SJCRH30 (cell line): ENCODE measurements around the gene DCTN1. TPM values are rescaled to one million over a fixed set of nuclear protein-coding genes. Genes with fewer than 3 reads are reported as not detected.
"Not testable (repeated sequence)": the region's sequence is repeated elsewhere in the genome, so short reads cannot be mapped to it uniquely, and the experiment has no call there.

Experiments
- DNase-seq, 2 experiments: peaks; one replicate each; pipeline ENCODE4 v3.0.0-alpha.2; 2015 to 2020
- H3K27ac ChIP-seq: fragments of 250-450 bp; sonication (Bioruptor Pico); 2 replicates; pipeline ENCODE4 v1.5.1; 2020; ENCODE audit warnings: mild to moderate bottlenecking, moderate library complexity
- H3K27me3 ChIP-seq: fragments of 250-450 bp; sonication (Bioruptor Pico); 2 replicates; pipeline ENCODE4 v1.5.1; 2020; ENCODE audit warnings: mild to moderate bottlenecking, moderate library complexity
- H3K36me3 ChIP-seq: fragments of 250-450 bp; sonication (Bioruptor Pico); 2 replicates; pipeline ENCODE4 v1.5.1; 2020; ENCODE audit warnings: mild to moderate bottlenecking, moderate library complexity
- H3K4me1 ChIP-seq: fragments of 250-450 bp; sonication (Bioruptor Pico); 2 replicates; pipeline ENCODE4 v1.5.1; 2020; ENCODE audit warnings: mild to moderate bottlenecking, moderate library complexity
- H3K4me3 ChIP-seq: fragments of 250-450 bp; sonication (Bioruptor Pico); 2 replicates; pipeline ENCODE4 v1.5.1; 2020; ENCODE audit warnings: mild to moderate bottlenecking, moderate library complexity
- H3K9me3 ChIP-seq: fragments of 250-450 bp; sonication (Bioruptor Pico); replicated peaks from 2 replicates; pipeline ENCODE4 v1.5.1; 2020; ENCODE audit warnings: mild to moderate bottlenecking, moderate library complexity
- total RNA-seq: library from RNA; depleted of rRNA; stranded (reverse); fragments of >200 nt; shearing (Covaris generic); gene quantifications from 2 replicates; pipeline ENCODE4 v1.2.3, GENCODE V29; 2014

Gene DCTN1
- total RNA-seq, 1 experiment from 2014 or later = 113 TPM

DNA sequence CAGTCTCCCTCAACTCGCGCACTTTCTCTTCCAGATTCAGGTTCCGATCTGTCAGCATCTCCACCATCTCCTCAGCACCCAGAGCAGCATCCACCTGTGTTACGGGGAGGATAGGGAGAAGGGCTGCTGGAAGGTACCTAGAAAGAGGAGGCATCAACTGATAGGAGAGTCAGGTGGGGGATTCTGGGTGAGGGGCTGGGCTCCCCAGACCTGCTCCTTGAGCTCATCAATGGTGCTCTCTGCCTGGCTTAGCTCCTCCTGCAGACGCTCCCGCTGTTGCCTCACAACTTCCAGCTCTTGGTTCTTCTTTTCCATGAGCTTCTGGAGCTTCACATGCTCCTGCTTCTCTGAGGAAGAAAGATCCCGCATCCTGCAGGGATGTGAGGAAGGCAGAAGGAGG is 10.1 kb downstream of the DCTN1 start:
- H3K36me3 ChIP-seq = peaks cover 47% of the 10 kb centered on the region
- no peaks in the 10 kb centered on the region for H3K4me1 ChIP-seq
- no peaks in the 10 kb centered on the region for H3K27me3 ChIP-seq
- DNase-seq = no peak
- H3K9me3 ChIP-seq = no peaks in the 10 kb centered on the region
- H3K4me3 ChIP-seq = no peak overlapping the region
- H3K27ac ChIP-seq = no peak overlapping the region

DNA sequence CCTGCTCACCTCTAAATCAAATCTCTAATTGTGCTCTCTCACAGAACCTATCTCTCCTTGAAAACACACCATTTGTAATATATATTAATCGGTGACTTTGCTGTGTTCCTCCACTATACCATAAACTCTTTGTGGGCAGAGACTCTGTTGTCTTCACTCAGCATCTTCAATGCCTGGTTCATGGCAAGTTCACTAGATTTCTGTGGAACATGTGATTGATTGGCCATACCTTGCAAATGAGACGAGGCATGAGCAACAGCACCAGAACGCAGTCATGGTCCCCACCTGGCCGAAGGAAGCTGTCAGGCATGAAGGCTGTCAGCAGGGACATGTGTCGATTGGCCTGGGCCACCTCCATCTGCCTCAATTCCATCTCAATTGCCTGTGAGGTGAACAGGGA is 11.6 kb downstream of the DCTN1 start:
- H3K9me3 ChIP-seq = no peaks in the 10 kb centered on the region
- H3K4me1 ChIP-seq = no peaks in the 10 kb centered on the region
- no peak overlapping the region for H3K4me3 ChIP-seq
- DNase-seq = no peak
- H3K36me3 ChIP-seq = peaks cover 59% of the 10 kb centered on the region
- H3K27me3 ChIP-seq = no peaks in the 10 kb centered on the region
- no peak overlapping the region for H3K27ac ChIP-seq

DNA sequence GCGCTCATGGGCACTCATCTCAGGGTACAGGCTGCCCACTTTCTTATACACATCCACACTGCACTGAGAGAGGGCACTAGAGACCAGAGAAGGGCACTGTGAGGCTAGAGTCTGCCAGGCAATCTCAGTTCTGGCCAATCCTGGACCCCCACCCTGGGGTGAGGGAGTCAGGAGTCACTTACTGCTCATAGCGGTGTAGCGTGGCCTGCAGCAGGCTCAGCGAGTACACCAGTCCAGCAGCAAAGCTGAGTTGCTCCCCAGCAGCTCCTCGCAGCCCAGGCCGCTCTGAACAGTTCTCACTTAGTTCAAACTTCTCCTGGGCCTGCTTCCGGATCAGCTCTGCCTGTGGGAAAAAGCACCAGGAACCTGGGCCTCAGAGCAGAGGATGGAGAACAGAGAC is 12.3 kb downstream of the DCTN1 start:
- Histone ChIP-seq H3K9me3 (no peaks in the 10 kb centered on the region), H3K27me3 (no peaks in the 10 kb centered on the region), H3K36me3 (peaks cover 63% of the 10 kb centered on the region), H3K4me1 (no peaks in the 10 kb centered on the region), H3K27ac (no peak overlapping the region), H3K4me3 (no peak overlapping the region)
- DNase-seq = no peak

GRCh38 chr2:74366036-74366435 is 14.1 kb downstream of the DCTN1 start:
- Histone ChIP-seq H3K27ac (no peak overlapping the region), H3K36me3 (peaks cover 69% of the 10 kb centered on the region), H3K4me3 (no peak overlapping the region), H3K9me3 (no peaks in the 10 kb centered on the region), H3K4me1 (no peaks in the 10 kb centered on the region), H3K27me3 (no peaks in the 10 kb centered on the region)
- no peak for DNase-seq

- Histone ChIP-seq H3K9me3 (no peaks in the 10 kb centered on the region), H3K4me1 (no peaks in the 10 kb centered on the region), H3K36me3 (peaks cover 63% of the 10 kb centered on the region), H3K27me3 (no peaks in the 10 kb centered on the region), H3K27ac (no peak overlapping the region), H3K4me3 (no peak overlapping the region)
- no peak for DNase-seq
Measured at GRCh38 chr2:74364533-74365505, 15.3 kb downstream of the DCTN1 start.

- Histone ChIP-seq H3K36me3 (peaks cover 36% of the 10 kb centered on the region), H3K27me3 (no peaks in the 10 kb centered on the region), H3K27ac (no peak overlapping the region), H3K4me3 (no peak overlapping the region), H3K4me1 (no peaks in the 10 kb centered on the region), H3K9me3 (no peaks in the 10 kb centered on the region)
- no peak for DNase-seq
Measured at GRCh38 chr2:74361327-74361726, 18.8 kb downstream of the DCTN1 start.

- Histone ChIP-seq H3K27ac (no peak overlapping the region), H3K9me3 (no peaks in the 10 kb centered on the region), H3K4me3 (no peak overlapping the region), H3K36me3 (peaks cover 10% of the 10 kb centered on the region), H3K4me1 (no peaks in the 10 kb centered on the region), H3K27me3 (no peaks in the 10 kb centered on the region)
- DNase-seq = no peak
Measured at GRCh38 chr2:74357627-74358026, 22.5 kb downstream of the DCTN1 start.

DNA sequence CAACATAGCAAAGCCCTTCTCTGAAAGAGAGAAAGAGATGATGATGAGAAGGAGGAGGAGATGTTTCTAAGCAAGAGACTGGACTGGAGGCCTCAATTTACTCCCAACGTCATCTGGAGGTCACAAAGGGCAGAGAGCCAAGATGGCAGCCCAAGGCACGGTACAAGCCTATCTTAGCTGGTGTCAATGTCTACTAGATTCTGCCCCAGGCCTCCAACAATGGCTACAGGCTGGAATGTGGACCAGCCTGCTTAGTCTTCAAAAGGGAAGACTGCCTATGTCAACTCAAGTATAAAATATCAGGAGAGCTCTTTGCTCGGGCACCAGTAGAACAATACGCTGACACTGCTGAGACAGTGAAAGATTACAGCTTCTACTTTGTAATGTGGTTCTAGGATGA is 30.2 kb downstream of the DCTN1 start:
- H3K4me3 ChIP-seq = no peak overlapping the region
- no peak for DNase-seq
- H3K27me3 ChIP-seq = peaks cover 7% of the 10 kb centered on the region; the same call in 1 of the 2 replicates

DNA sequence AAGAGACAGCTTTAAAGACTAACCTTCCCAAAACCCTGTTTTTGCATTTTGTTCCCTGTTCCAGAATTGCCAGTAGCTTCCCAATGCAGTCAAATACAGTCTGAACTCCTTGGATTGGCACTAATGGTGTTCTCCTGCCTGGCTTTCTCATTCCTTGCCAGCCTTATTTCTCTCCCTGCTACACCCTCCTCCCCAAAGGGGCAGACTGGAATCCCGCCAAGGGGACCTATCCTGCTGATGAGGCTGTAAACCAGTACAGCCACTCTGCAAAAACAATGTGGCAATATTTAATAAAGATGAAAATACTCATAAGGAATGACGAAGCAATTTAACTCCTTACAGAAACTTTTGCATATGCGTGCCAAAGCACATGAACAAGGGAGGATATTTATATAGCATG is 32.4 kb downstream of the DCTN1 start:
- Histone ChIP-seq H3K36me3 (no peaks in the 10 kb centered on the region), H3K4me1 (no peaks in the 10 kb centered on the region), H3K27me3 (peaks cover 7% of the 10 kb centered on the region; the same call in 1 of the 2 replicates), H3K27ac (no peak overlapping the region), H3K9me3 (no peaks in the 10 kb centered on the region), H3K4me3 (no peak overlapping the region)
- DNase-seq = no peak

More for the DNA sequence above, 30.2 kb downstream of the DCTN1 start:
- no peak overlapping the region for H3K27ac ChIP-seq
- no peaks in the 10 kb centered on the region for H3K9me3 ChIP-seq
- H3K4me1 ChIP-seq = no peaks in the 10 kb centered on the region
- no peaks in the 10 kb centered on the region for H3K36me3 ChIP-seq

GRCh38 chr2:74347303-74347702 is 32.8 kb downstream of the DCTN1 start:
- no peaks in the 10 kb centered on the region for H3K9me3 ChIP-seq
- no peak overlapping the region for H3K27ac ChIP-seq
- H3K4me1 ChIP-seq = no peaks in the 10 kb centered on the region
- no peak for DNase-seq
- H3K36me3 ChIP-seq = no peaks in the 10 kb centered on the region
- H3K27me3 ChIP-seq = peaks cover 7% of the 10 kb centered on the region; the same call in 1 of the 2 replicates
- no peak overlapping the region for H3K4me3 ChIP-seq

DNA sequence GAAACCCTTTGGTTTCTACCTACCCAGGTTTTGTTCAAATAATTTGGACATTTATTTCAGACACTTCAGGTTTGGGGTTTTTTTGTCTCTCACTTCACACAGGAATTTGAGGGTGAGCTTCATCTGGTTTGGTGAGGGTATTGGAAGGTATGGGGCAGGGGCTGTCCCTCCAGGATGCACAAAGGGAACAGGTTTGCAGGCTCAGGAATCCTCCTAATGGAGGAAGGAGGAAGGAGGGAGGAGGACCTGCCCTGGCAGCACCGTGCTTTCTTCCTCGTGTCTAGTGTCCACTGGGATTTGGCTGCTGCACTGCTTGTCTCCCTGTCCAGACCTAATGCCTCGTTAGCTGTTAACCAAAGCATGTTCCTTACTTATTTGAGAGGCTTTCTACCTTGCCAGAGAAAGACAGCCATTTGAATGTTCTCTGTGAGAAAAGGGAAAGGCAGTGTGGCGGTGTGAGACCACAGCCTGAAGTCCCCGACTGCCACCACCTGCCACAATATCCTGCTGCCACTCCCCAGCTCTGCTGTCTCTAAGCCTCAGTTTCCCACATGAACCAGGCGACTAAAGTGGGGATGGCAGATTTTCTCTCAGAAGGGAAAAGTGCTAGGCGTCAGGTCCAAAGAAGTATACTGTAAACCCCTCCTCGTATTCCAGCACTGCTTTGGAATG is 34.7 kb downstream of the DCTN1 start:
- H3K4me1 ChIP-seq = no peaks in the 10 kb centered on the region
- no peaks in the 10 kb centered on the region for H3K9me3 ChIP-seq
- H3K36me3 ChIP-seq = no peaks in the 10 kb centered on the region
- H3K27me3 ChIP-seq = peaks cover 7% of the 10 kb centered on the region; the same call in 1 of the 2 replicates
- H3K4me3 ChIP-seq = no peak overlapping the region
- no peak for DNase-seq
- H3K27ac ChIP-seq = no peak overlapping the region

GRCh38 chr2:74343316-74343715 is 36.8 kb downstream of the DCTN1 start, which contains the start of gene SLC4A5:
TSS of gene SLC4A5 (minus strand) at chr2:74343416. CDS start at chr2:74315023, 28,393 bp downstream.
- H3K4me3 ChIP-seq = no peak within 1 kb of the TSS
- H3K27me3 ChIP-seq = peaks cover 7% of the 10 kb centered on the region; the same call in 1 of the 2 replicates
- H3K9me3 ChIP-seq = no peaks in the 10 kb centered on the region
- no peak within 1 kb of the TSS for H3K27ac ChIP-seq
- no peaks in the 10 kb centered on the region for H3K36me3 ChIP-seq
- DNase-seq = no peak
- H3K4me1 ChIP-seq = no peaks in the 10 kb centered on the region

DNA sequence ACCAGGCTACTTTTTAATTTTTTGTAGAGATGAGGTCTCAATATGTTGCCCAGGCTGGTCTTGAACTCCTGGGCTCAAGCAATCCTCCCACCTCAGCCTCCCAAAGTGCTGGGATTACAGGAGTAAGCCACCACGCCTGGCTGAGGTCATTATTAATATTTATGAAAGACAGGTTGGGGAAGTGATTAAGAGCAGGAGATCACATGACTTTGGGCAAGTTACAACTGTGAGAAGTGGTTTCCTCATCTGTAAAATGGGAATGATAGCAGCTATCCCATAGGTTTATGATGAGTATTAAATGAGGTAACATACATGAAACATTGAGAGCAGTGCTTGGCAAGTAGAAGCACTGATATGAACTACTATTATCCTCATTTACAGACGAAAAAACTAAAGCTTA is 43.9 kb downstream of the DCTN1 start:
- not testable (repeated sequence) for H3K27me3 ChIP-seq, H3K9me3 ChIP-seq, DNase-seq, H3K36me3 ChIP-seq, H3K4me1 ChIP-seq, H3K4me3 ChIP-seq, H3K27ac ChIP-seq

GRCh38 chr2:74334931-74335333 is 45.2 kb downstream of the DCTN1 start:
- Histone ChIP-seq H3K27ac (no peak overlapping the region), H3K4me1 (no peaks in the 10 kb centered on the region), H3K4me3 (no peak overlapping the region), H3K36me3 (no peaks in the 10 kb centered on the region), H3K27me3 (no peaks in the 10 kb centered on the region), H3K9me3 (no peaks in the 10 kb centered on the region)
- peak; percentile 70 to 85 for DNase-seq

GRCh38 chr2:74333896-74334586 is 46.1 kb downstream of the DCTN1 start:
- no peak overlapping the region for H3K4me3 ChIP-seq
- no peaks in the 10 kb centered on the region for H3K9me3 ChIP-seq
- H3K36me3 ChIP-seq = no peaks in the 10 kb centered on the region
- H3K4me1 ChIP-seq = no peaks in the 10 kb centered on the region; the same call in 1 of the 2 replicates
- no peaks in the 10 kb centered on the region for H3K27me3 ChIP-seq
- no peak overlapping the region for H3K27ac ChIP-seq
- no peak for DNase-seq
